ENCODE measurements around the gene TSC22D1. TPM values are rescaled to one million over a fixed set of nuclear protein-coding genes. Genes with fewer than 3 reads are reported as not detected.

The TSC22D1 gene
- total RNA-seq, 2 donors from 2014 or later = 30.7 to 50.1 TPM

DNA sequence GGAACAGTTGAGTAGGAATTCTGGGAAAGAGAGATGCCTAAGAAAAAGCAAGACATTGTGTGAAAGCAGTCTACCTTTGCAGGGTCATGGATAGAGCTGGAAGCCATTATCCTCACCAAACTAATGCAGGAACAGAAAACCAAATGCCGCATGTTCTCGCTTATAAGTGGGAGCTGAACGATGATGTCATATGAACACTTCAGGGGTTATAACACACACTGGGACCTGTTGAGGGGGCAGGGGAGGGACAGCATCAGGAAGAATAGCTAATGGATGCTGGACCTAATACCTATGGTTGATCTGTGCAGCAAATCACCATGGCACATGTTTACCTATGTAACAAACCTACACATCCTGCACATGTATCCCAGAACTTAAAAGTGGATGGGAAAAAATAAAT lies 69.9 kb downstream of the TSC22D1 start:
- intact Hi-C loops (cut with DNase I) = no loop called here
- Histone ChIP-seq H3K27me3 (no peaks in the 10 kb centered on the region), H3K9me3 (no peaks in the 10 kb centered on the region), H3K4me3 (no peak overlapping the region), H3K4me1 (no peaks in the 10 kb centered on the region), H3K36me3 (replicated peaks in 1 of 2; ENCODE audit: insufficient read depth in 1 of 2, low read depth in 2 of 2) (no peaks in the 10 kb centered on the region), H3K27ac (no peak overlapping the region)
- WGBS, 2 donors = 91 to 95% methylated on average over 3 of the region's 3 CpGs
- no peak for DNase-seq
- TF ChIP-seq POLR2A (IDR thresholded peaks at IDR 0.05) = no peak
- TF ChIP-seq, protein P1, sequence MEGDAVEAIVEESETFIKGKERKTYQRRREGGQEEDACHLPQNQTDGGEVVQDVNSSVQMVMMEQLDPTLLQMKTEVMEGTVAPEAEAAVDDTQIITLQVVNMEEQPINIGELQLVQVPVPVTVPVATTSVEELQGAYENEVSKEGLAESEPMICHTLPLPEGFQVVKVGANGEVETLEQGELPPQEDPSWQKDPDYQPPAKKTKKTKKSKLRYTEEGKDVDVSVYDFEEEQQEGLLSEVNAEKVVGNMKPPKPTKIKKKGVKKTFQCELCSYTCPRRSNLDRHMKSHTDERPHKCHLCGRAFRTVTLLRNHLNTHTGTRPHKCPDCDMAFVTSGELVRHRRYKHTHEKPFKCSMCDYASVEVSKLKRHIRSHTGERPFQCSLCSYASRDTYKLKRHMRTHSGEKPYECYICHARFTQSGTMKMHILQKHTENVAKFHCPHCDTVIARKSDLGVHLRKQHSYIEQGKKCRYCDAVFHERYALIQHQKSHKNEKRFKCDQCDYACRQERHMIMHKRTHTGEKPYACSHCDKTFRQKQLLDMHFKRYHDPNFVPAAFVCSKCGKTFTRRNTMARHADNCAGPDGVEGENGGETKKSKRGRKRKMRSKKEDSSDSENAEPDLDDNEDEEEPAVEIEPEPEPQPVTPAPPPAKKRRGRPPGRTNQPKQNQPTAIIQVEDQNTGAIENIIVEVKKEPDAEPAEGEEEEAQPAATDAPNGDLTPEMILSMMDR (IDR thresholded peaks at IDR 0.05) = no peak
- ATAC-seq = no peak

DNA sequence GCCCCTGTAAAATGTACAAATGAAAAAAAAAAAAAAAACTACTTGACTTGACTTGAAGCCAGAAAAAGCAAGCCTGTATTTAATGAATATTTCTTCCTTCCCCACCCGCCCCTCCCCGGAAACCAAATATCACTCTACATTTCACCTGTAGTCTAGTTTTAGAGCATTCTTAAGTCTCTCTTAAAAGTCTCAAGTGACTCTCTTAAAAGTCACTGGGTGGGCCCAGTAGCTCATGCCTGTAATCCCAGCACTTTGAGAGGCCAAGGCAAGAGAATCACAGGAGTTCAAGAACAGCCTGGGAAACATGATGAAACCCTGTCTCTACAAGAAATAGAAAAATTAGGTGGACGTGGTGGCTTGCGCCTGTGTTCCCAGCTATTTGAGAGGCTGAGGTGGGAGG lies 72.0 kb downstream of the TSC22D1 start:
- no peak for DNase-seq
- Histone ChIP-seq H3K36me3 (replicated peaks in 1 of 2; ENCODE audit: insufficient read depth in 1 of 2, low read depth in 2 of 2) (no peaks in the 10 kb centered on the region), H3K9me3 (no peaks in the 10 kb centered on the region), H3K4me1 (peaks cover 11% of the 10 kb centered on the region), H3K27me3 (no peaks in the 10 kb centered on the region), H3K4me3 (no peak overlapping the region), H3K27ac (no peak overlapping the region)
- no peak for ATAC-seq
- TF ChIP-seq, protein P1 (IDR thresholded peaks at IDR 0.05) = no peak
- no peak for TF ChIP-seq POLR2A (IDR thresholded peaks at IDR 0.05)
- 86 to 92% methylated on average over 4 of the region's 4 CpGs for WGBS, 2 donors
- intact Hi-C loops (cut with DNase I) = no loop called here

DNA sequence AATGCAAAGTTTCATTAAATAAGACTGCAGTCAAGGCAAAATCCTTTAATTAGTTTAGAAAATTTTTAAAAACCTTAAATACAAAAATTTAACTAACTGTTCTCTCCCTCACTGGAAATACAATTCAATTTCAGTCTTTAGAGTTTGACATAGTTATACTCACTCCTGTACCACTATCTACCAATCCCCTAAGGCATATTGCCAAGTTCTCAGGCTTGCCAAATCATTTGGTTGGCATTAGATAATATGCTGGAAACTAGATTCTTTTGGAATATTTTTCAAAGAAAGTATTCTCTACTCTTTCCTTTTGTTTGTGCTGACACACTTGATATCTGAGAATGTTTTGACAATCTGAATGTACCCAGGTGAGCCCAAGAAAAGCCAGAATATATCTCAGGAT lies 77.2 kb downstream of the TSC22D1 start:
- intact Hi-C loops (cut with DNase I) = no loop called here
- ATAC-seq = no peak
- TF ChIP-seq POLR2A (IDR thresholded peaks at IDR 0.05) = no peak
- TF ChIP-seq, protein P1 (IDR thresholded peaks at IDR 0.05) = no peak
- no peaks in the 10 kb centered on the region for H3K36me3 ChIP-seq (replicated peaks in 1 of 2; ENCODE audit: insufficient read depth in 1 of 2, low read depth in 2 of 2)
- H3K27me3 ChIP-seq = no peaks in the 10 kb centered on the region
- no peak overlapping the region for H3K27ac ChIP-seq
- H3K4me1 ChIP-seq = peaks cover 17% of the 10 kb centered on the region
- no peak overlapping the region for H3K4me3 ChIP-seq
- peak; percentile 20 to 60 (median 52) for DNase-seq
- no peaks in the 10 kb centered on the region for H3K9me3 ChIP-seq

DNA sequence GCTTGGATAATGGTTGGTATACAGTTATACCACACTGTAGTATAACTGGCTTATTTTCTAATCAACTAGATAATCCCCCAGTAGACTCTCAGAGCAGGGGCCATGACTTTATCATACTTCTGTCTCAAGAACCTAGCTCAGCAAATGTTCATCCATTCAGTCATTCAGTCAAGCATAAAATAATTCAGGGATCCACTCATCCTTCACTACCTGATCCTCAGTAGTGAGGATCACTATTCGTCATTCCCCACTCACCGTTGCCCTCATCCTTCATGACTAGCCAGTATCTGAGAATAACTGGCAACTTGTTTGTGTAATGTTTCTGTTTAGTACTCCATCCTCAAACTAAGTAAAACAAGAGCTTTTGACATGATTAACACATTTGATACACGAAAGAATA lies 77.6 kb downstream of the TSC22D1 start:
- Histone ChIP-seq H3K4me1 (peaks cover 17% of the 10 kb centered on the region), H3K27me3 (no peaks in the 10 kb centered on the region), H3K4me3 (no peak overlapping the region), H3K9me3 (no peaks in the 10 kb centered on the region), H3K27ac (no peak overlapping the region), H3K36me3 (replicated peaks in 1 of 2; ENCODE audit: insufficient read depth in 1 of 2, low read depth in 2 of 2) (no peaks in the 10 kb centered on the region)
- WGBS, 2 donors = 86 to 92% methylated on average over 3 of the region's 3 CpGs
- TF ChIP-seq, protein P1 (IDR thresholded peaks at IDR 0.05) = no peak
- no peak for TF ChIP-seq POLR2A (IDR thresholded peaks at IDR 0.05)
- intact Hi-C loops (cut with DNase I) = no loop called here
- no peak for DNase-seq
- no peak for ATAC-seq

DNA sequence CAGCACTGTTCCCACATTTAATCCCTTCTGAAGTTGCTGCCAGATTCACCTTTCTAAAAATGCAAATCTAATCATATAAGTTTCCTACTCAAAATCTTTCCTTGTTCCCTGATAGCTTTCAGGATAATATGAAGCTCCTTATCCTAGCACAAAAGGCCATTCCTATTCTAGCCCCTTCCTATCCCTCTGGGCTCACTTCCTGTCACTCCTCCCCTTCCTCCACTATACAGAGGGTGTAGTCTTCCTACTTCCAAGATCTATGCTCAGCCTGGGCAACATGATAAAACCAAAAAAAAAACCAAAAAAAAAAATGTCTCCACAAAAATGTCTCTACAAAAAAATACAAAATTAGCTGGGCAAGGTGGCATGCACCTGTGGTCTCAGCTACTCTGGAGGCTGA lies 78.3 kb downstream of the TSC22D1 start:
- intact Hi-C loops (cut with DNase I) = no loop called here
- TF ChIP-seq POLR2A (IDR thresholded peaks at IDR 0.05) = no peak
- TF ChIP-seq, protein P1 (IDR thresholded peaks at IDR 0.05) = no peak
- no peak for ATAC-seq

More for the DNA sequence above, 78.3 kb downstream of the TSC22D1 start:
- no peaks in the 10 kb centered on the region for H3K36me3 ChIP-seq (replicated peaks in 1 of 2; ENCODE audit: insufficient read depth in 1 of 2, low read depth in 2 of 2)
- DNase-seq = no peak
- H3K9me3 ChIP-seq = no peaks in the 10 kb centered on the region
- H3K4me3 ChIP-seq = no peak overlapping the region
- H3K4me1 ChIP-seq = peaks cover 17% of the 10 kb centered on the region
- H3K27me3 ChIP-seq = no peaks in the 10 kb centered on the region
- H3K27ac ChIP-seq = no peak overlapping the region
